Mucosa of descending colon (tissue), 3 donors: ENCODE data around the gene NASP. TPM values are rescaled to one million over a fixed set of nuclear protein-coding genes. Genes with fewer than 3 reads are reported as not detected.

ENCODE experiments used
- ATAC-seq: fragments of 200-7000 bp; cut with Tn5 transposase; one replicate; pipeline ENCODE4 v1.9.1; 2020; ENCODE audit warnings: mild to moderate bottlenecking, moderate library complexity
- DNase-seq, 3 donors: peaks; one replicate each; pipeline ENCODE4 v3.0.0-alpha.2; 2020
- H3K36me3 ChIP-seq: fragments of 200-600 bp; one replicate; pipeline ENCODE4 v1.8.0; 2021; ENCODE audit warnings: low read depth, mild to moderate bottlenecking
- H3K4me1 ChIP-seq: fragments of 200-600 bp; one replicate; pipeline ENCODE4 v1.8.0; 2021; ENCODE audit warnings: low read depth, mild to moderate bottlenecking
- H3K4me3 ChIP-seq: fragments of 200-600 bp; one replicate; pipeline ENCODE4 v1.8.0; 2021; ENCODE audit warnings: mild to moderate bottlenecking
- H3K9me3 ChIP-seq: fragments of 200-600 bp; one replicate; pipeline ENCODE4 v1.8.0; 2021; ENCODE audit warnings: mild to moderate bottlenecking
- intact Hi-C, 2 donors: fragments of 100-400 bp; cut with DNase I in 1 of 2; cut with micrococcal nuclease in 1 of 2; formaldehyde crosslinking; loops; one replicate each; pipeline versions ENCODE4 v1.11.0 to v1.11.1; 2022; cut with DNase I, micrococcal nuclease
- total RNA-seq, 3 donors: library from RNA; stranded (reverse); fragmentation: NEBNext Ultra II Directional in 2 of 3; extraction: Animal tissue kit (Norgen Biotek cat#: 25700) in 2 of 3; gene quantifications; one replicate each; pipeline versions ENCODE4 v1.2.1 to v1.2.4, GENCODE V29; 2021 to 2023
- TF ChIP-seq, protein P1 (sequence below): fragments of 200-600 bp; IDR thresholded peaks from one replicate; pipeline ENCODE4 v1.8.0; 2022; ENCODE audit warnings: antibody characterized with exemption, mild to moderate bottlenecking
- donor health status: DM: no; HTN: no; CAD: no; lungs with moderate emphysema.
- donor health status: DM: no; HTN: no; CAD: no.
- donor health status: DM: no; HTN: yes; CAD: no.

The NASP gene
- total RNA-seq, 3 donors from 2014 or later = 51.5 to 69.1 (median 60.1) TPM

DNA sequence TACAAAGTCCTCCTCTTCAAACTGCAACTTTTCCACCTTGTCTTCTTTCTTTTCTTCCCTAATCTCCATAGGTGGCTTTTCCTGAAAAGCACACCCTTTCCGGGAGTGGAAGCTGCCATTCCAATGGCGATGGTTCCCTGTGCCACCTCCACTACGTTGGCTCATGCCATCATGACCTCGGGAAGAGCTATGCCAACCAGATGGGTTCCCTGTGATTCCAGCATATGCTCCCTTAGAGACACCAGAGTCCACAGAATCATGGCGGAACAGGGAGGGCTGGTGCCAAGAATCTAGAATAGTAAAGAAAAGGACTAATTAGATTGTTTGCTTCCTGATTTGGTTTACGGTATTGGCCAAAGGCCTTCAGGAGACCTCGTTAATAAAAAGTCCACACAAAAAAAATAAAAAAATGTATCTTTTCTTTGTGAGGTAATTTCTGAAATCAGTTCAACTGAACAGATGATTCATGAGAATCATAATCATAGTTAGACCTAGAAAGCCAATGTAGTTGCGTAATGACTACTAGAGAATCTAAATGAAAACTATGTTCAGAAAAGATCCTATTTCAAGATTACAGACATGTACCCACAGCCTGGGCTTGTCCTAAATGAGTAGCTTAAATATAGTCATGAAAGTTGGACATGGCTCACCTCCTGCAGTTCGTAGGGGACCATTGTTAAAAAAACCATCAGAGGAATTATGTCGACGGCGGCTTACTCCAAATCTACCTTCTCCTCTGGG, 70.9 kb downstream of the NASP start:
- ATAC-seq = no peak
- H3K9me3 ChIP-seq = no peaks in the 10 kb centered on the region
- TF ChIP-seq, protein P1, sequence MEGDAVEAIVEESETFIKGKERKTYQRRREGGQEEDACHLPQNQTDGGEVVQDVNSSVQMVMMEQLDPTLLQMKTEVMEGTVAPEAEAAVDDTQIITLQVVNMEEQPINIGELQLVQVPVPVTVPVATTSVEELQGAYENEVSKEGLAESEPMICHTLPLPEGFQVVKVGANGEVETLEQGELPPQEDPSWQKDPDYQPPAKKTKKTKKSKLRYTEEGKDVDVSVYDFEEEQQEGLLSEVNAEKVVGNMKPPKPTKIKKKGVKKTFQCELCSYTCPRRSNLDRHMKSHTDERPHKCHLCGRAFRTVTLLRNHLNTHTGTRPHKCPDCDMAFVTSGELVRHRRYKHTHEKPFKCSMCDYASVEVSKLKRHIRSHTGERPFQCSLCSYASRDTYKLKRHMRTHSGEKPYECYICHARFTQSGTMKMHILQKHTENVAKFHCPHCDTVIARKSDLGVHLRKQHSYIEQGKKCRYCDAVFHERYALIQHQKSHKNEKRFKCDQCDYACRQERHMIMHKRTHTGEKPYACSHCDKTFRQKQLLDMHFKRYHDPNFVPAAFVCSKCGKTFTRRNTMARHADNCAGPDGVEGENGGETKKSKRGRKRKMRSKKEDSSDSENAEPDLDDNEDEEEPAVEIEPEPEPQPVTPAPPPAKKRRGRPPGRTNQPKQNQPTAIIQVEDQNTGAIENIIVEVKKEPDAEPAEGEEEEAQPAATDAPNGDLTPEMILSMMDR = no peak
- H3K36me3 ChIP-seq = peaks cover 17% of the 10 kb centered on the region
- intact Hi-C loops = no loop called here
- H3K4me1 ChIP-seq = peaks cover 15% of the 10 kb centered on the region
- H3K4me3 ChIP-seq = no peak overlapping the region
- DNase-seq = no peak

DNA sequence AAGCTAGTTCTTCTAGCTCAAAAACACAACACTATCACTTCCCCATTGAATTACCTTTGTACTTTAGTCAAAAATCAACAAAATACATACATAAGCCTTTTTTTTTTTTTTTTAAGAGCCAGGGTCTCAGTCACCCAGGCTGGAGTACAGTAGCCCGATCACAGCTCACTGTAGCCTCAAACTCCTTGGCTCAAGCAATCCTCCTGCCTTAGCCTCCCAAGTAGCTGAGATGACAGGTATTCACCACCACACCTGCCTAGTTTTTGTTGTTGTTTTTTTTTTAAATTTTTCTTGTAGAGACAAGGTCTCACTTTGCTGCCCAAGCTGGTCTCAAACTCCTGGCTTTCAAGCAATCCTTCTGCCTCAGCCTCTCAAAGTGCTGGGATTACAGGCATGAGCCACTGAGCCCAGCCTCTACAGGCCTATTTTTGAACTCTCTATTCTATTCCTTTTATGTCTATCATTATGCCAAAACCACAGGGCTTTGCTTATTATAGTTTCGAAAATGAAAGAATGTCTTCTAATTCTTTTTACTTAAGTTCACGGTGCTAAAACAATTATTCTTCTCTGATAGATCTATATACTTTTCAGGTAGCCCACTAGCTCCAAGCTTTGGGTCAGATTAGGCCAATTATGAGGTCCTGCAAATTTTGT, 72.9 kb downstream of the NASP start:
- TF ChIP-seq, protein P1 = no peak
- peaks cover 14% of the 10 kb centered on the region for H3K36me3 ChIP-seq
- H3K4me3 ChIP-seq = no peak overlapping the region
- DNase-seq (no peak), ATAC-seq (no peak)
- intact Hi-C loops = no loop called here
- H3K4me1 ChIP-seq = peaks cover 15% of the 10 kb centered on the region
- H3K9me3 ChIP-seq = no peaks in the 10 kb centered on the region

DNA sequence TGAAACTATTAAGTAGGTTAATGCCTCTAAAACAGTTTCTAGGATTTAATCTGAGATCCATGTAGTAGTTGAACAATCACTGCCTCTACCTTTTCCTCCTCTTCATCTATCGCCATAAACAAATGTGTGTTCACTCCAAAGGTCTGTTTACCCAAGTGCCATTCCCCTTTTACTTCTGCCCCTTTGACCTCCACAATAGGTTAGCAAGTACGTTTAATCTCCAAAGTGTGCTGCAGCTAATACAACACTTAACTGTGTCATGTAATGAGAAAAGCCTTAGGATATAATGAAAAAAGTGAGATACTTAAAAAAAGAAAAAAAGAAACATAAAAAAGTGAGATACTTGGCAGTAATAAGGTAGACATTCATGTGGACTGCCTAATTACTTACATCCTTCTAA, 74.3 kb downstream of the NASP start:
- H3K9me3 ChIP-seq = no peaks in the 10 kb centered on the region
- peaks cover 15% of the 10 kb centered on the region for H3K4me1 ChIP-seq
- intact Hi-C loops = no loop called here
- peak; percentile 86 for ATAC-seq
- TF ChIP-seq, protein P1 = no peak
- DNase-seq = no peak
- H3K4me3 ChIP-seq = no peak overlapping the region
- H3K36me3 ChIP-seq = peaks cover 14% of the 10 kb centered on the region

DNA sequence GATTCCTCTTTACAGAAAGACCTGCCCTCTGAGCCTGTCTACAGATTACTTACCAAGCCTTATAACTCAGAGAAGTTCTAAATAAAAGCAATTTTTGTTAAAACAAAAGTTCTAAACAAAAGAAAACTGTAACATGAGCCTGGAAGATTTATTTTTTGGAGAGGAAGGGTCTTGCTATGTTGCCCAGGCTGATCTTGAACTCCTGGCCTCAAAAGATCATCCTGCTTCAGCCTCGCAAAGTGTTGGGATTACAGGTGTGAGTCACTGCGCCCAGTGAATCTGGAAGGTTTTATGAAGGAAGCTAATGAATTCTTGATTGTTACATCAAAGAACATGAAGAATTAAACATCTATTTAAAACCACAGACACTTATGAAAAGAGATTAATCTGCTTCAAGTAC, 75.4 kb downstream of the NASP start:
- no peaks in the 10 kb centered on the region for H3K9me3 ChIP-seq
- no peak overlapping the region for H3K4me3 ChIP-seq
- TF ChIP-seq, protein P1 = no peak
- DNase-seq (no peak), ATAC-seq (no peak)
- peaks cover 11% of the 10 kb centered on the region for H3K36me3 ChIP-seq
- H3K4me1 ChIP-seq = peaks cover 15% of the 10 kb centered on the region
- intact Hi-C loops = no loop called here

DNA sequence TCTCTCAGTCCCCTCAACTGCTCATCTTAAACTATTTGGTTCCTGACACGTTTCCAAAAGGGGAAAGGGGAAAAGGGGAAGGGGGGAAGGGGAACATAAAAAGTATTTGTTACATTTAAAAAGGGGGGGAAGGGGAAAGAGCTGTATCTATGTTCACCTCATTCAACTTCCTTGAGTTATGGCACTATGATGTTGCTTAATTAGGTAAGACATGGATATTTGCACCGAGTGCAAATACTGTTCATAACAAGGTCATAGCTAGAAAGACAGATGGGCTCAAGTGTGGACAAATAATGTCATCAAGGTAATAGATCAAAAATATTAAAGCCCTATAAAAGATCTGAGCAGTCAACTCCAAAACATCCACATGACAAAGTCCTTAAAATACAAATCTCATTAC, 76.5 kb downstream of the NASP start:
- TF ChIP-seq, protein P1 = no peak
- Histone ChIP-seq H3K4me1 (peaks cover 15% of the 10 kb centered on the region), H3K9me3 (no peaks in the 10 kb centered on the region), H3K36me3 (peaks cover 7% of the 10 kb centered on the region), H3K4me3 (no peak overlapping the region)
- ATAC-seq = no peak
- intact Hi-C loops = no loop called here
- DNase-seq = no peak
